Brain microvascular endothelial cell (primary cell): Measurements from ENCODE around the gene RPL7L1.

ENCODE experiments used
- DNase-seq: peaks from one replicate; pipeline ENCODE4 v3.0.0-alpha.2; 2020
- H3K27ac ChIP-seq: fragments of 250-450 bp; sonication (Bioruptor Pico); 2 replicates; pipeline ENCODE4 v1.5.1; 2020; ENCODE audit warnings: mild to moderate bottlenecking, moderate library complexity
- H3K27me3 ChIP-seq: fragments of 250-450 bp; sonication (Bioruptor Pico); replicated peaks from 2 replicates; pipeline ENCODE4 v1.5.1; 2020; ENCODE audit warnings: mild to moderate bottlenecking
- H3K36me3 ChIP-seq: fragments of 250-450 bp; sonication (Bioruptor Pico); replicated peaks from 2 replicates; pipeline ENCODE4 v1.5.1; 2020; ENCODE audit warnings: mild to moderate bottlenecking
- H3K4me3 ChIP-seq: 2 replicates; pipeline ENCODE4 v1.5.1; 2011; ENCODE audit warnings: low read depth, mild to moderate bottlenecking, control low read depth, low read length, moderate library complexity
- in situ Hi-C: cut with HindIII; loops from 2 replicates; pipeline ENCODE4 v1.10.0; 2017; ENCODE audit warnings: low sequenced_read_pairs, low pct_ligation_motif_present
- TF ChIP-seq, protein P1 (sequence below): IDR thresholded peaks from 2 replicates; pipeline ENCODE4 v1.5.1; 2011; ENCODE audit warnings: low read depth, mild to moderate bottlenecking, moderate library complexity, low read length, control low read depth, inconsistent platforms; ENCODE audit errors: missing control alignments

RPL7L1 gene

DNA sequence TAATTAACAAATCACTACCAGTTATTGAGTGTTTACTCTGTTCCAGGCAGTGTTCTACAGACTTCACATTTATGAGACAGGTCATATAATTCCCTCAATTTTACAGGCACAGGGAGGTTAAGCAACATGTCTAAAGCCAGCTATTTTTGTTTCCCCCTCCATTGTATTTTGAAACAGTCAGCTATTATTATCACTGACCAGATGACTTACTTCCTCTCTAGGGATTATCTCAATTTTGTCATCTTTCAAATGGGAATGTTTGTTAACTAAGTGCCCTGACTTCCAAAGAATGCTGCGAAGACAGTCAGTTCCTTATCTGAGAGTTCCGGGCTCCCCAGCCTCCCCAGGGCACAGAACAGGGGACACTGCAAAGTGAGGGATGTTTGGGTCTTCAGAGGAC lies 44.2 kb downstream of the RPL7L1 start:
- Histone ChIP-seq H3K4me3 (no peak overlapping the region), H3K27ac (no peak overlapping the region), H3K36me3 (no peaks in the 10 kb centered on the region), H3K27me3 (no peaks in the 10 kb centered on the region)
- in situ Hi-C loops = no loop called here
- DNase-seq = no peak
- TF ChIP-seq, protein P1, sequence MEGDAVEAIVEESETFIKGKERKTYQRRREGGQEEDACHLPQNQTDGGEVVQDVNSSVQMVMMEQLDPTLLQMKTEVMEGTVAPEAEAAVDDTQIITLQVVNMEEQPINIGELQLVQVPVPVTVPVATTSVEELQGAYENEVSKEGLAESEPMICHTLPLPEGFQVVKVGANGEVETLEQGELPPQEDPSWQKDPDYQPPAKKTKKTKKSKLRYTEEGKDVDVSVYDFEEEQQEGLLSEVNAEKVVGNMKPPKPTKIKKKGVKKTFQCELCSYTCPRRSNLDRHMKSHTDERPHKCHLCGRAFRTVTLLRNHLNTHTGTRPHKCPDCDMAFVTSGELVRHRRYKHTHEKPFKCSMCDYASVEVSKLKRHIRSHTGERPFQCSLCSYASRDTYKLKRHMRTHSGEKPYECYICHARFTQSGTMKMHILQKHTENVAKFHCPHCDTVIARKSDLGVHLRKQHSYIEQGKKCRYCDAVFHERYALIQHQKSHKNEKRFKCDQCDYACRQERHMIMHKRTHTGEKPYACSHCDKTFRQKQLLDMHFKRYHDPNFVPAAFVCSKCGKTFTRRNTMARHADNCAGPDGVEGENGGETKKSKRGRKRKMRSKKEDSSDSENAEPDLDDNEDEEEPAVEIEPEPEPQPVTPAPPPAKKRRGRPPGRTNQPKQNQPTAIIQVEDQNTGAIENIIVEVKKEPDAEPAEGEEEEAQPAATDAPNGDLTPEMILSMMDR = no peak

DNA sequence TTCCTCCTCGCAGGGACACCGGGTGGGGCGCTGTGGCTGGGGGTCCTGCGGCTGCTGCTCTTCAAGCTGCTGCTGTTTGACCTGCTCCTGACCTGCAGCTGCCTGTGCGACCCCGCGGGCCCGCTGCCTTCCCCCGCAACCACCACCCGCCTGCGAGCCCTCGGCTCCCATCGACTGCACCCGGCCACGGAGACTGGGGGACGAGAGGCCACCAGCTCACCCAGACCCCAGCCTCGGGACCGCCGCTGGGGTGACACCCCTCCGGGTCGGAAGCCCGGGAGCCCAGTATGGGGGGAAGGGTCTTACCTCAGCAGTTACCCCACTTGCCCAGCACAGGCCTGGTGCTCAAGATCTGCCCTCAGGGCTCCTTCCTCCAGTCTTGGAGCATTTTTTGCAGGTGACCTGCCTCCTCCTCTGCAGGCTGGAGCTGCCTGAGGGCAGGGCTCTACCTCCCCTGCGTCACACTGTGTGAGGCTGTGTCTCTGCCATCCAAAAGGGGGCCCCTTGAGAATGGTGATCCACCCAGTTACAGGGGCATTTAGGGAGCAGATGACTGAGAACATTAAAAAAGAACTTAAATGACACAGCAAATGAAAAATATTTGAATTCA lies 45.9 kb downstream of the RPL7L1 start:
- H3K27me3 ChIP-seq = no peaks in the 10 kb centered on the region
- H3K36me3 ChIP-seq = no peaks in the 10 kb centered on the region
- TF ChIP-seq, protein P1 = no peak
- in situ Hi-C loops = no loop called here
- no peak for DNase-seq
- H3K4me3 ChIP-seq = no peak overlapping the region
- no peak overlapping the region for H3K27ac ChIP-seq

DNA sequence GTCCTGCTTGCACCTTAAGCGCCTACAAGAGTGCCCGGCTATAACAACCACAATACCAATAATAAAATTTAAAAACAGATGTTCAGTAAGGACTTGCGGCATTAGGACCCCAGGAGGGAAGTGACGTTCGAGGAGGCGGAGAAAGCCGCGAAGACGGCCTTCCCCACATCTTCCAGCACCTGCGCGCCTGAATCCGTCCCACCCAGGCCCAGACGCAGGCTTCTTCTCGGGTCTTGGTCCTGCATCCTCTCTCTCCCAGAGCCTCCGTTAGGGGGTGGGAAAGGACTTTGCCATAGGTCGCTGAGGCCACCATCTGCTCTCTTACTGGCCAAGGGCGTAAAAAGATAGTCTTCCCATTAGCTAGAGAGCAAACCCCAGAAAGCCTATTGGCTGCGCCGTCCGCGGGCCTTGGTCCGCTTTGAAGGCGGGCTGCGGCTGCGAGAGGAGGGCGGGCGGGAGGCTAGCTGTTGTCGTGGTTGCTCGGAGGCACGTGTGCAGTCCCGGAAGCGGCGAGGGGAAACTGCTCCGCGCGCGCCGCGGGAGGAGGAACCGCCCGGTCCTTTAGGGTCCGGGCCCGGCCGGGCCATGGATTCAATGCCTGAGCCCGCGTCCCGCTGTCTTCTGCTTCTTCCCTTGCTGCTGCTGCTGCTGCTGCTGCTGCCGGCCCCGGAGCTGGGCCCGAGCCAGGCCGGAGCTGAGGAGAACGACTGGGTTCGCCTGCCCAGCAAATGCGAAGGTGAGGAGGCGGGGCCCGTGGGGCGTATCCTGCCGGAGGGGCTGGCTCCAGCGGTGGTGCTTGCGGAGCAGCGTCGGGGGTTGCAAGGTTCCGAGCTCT lies 49.8 kb downstream of the RPL7L1 start, which contains the start of gene CNPY3:
TSS of gene CNPY3 (plus strand) at position 495 of the 835 bp plus-strand sequence. CDS start at position 586, 91 bp downstream.
- Histone ChIP-seq H3K36me3 (peaks cover under 1% of the 10 kb centered on the region), H3K27me3 (no peaks in the 10 kb centered on the region), H3K4me3 (peak within 1 kb of the TSS; percentile 66), H3K27ac (peak within 1 kb of the TSS; percentile 82)
- in situ Hi-C loops = no loop called here
- TF ChIP-seq, protein P1 = no peak
- DNase-seq = peak; percentile 94

DNA sequence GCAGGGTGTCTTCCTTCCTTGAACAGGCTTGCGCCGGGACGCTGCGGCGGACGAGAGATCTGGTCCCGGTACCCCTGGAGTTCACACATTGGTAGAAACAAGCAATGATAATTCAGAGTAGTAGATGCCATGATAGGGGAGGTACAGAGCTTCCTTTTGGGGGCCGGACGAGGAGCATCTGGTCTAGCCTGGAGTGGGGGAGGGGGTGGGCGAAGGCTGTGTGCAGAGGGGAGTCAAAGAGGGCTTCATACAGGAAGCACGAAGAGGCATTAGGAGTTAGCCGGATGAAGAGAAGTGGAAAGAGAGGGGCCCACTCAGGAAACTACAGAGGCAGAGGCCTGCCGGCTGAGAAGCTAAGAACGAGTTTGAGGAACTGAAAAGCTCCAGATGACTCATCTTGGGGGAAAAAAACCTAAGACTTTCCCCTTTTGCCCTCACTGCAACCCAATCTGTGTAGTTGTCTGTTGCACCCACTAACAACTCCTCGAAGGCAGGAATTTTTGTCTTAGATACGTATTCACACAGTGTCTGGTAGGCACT lies 50.5 kb downstream of the RPL7L1 start:
- H3K4me3 ChIP-seq = peak overlapping the region; percentile 66
- TF ChIP-seq, protein P1 = no peak
- in situ Hi-C loops = no loop called here
- no peaks in the 10 kb centered on the region for H3K27me3 ChIP-seq
- peaks cover 8% of the 10 kb centered on the region for H3K36me3 ChIP-seq
- peak; percentile 57 for DNase-seq
- H3K27ac ChIP-seq = peak overlapping the region; percentile 82

DNA sequence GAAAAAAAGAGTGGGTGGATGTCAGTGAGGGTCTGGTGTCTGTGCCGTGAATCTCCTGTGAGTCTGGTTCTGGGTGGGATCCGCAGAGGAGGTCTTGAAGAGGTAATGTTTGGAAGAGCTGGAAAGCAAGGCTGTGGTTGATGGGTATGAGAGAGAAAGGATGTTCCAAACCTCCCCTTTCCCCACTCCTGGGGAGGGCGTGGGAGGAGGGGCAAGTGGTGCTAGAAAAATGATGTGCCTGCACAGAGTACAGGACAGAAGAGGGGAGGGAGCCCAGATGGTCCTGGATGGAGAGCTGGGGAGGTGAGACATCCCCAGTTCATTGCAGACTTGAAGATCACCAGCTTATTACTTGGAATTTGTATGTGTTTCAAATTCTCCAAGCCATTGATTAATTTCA lies 53.0 kb downstream of the RPL7L1 start:
- Histone ChIP-seq H3K27me3 (no peaks in the 10 kb centered on the region), H3K27ac (no peak overlapping the region), H3K36me3 (peaks cover 23% of the 10 kb centered on the region), H3K4me3 (no peak overlapping the region)
- in situ Hi-C loops = no loop called here
- no peak for DNase-seq
- TF ChIP-seq, protein P1 = no peak
